GM21737 (cell line): ENCODE results near the gene GLS.

ENCODE experiments used
- ATAC-seq: cut with Tn5 transposase; IDR thresholded peaks from one replicate; pipeline ENCODE4 v1.9.1; 2021; ENCODE audit warnings: mild to moderate bottlenecking, moderate library complexity; ENCODE audit not compliant: unreplicated experiment

The GLS gene

GRCh38 chr2:190968522-190968921 lies 87.9 kb downstream of the GLS start:
- no peak for ATAC-seq

GRCh38 chr2:190970160-190970559 lies 89.5 kb downstream of the GLS start:
- no peak for ATAC-seq

GRCh38 chr2:190970873-190971506 lies 90.4 kb downstream of the GLS start:
- ATAC-seq = no peak

GRCh38 chr2:190972213-190972612 lies 91.6 kb downstream of the GLS start:
- ATAC-seq = no peak

- no peak for ATAC-seq
These were observed 92.2 kb downstream of the GLS start for GRCh38 chr2:190972846-190973245.

GRCh38 chr2:190973262-190973661 lies 92.6 kb downstream of the GLS start:
- no peak for ATAC-seq

- ATAC-seq = no peak
These were observed 93.4 kb downstream of the GLS start for GRCh38 chr2:190973726-190974628.

GRCh38 chr2:190974629-190975361 lies 94.2 kb downstream of the GLS start:
- no peak for ATAC-seq

GRCh38 chr2:190976521-190976920 lies 95.9 kb downstream of the GLS start:
- no peak for ATAC-seq

- no peak for ATAC-seq
These were observed 96.9 kb downstream of the GLS start for GRCh38 chr2:190977505-190977904.

GRCh38 chr2:190978389-190979053 lies 97.9 kb downstream of the GLS start:
- no peak for ATAC-seq

- no peak for ATAC-seq
These were observed 99.4 kb downstream of the GLS start for GRCh38 chr2:190979906-190980629.

GRCh38 chr2:190980630-190981209 lies 100.1 kb downstream of the GLS start:
- no peak for ATAC-seq

GRCh38 chr2:190981333-190981732 lies 100.7 kb downstream of the GLS start:
- no peak for ATAC-seq

GRCh38 chr2:190981733-190982132 lies 101.1 kb downstream of the GLS start:
- ATAC-seq = no peak

GRCh38 chr2:190982262-190983034 lies 101.8 kb downstream of the GLS start:
- ATAC-seq = no peak

GRCh38 chr2:190984595-190984994 lies 104.0 kb downstream of the GLS start:
- ATAC-seq = no peak

- ATAC-seq = no peak
These were observed 105.8 kb downstream of the GLS start for GRCh38 chr2:190986221-190986953.

- no peak for ATAC-seq
These were observed 106.5 kb downstream of the GLS start for GRCh38 chr2:190987116-190987515.
